Measurements from ENCODE around the gene XPC. TPM values are rescaled to one million over a fixed set of nuclear protein-coding genes. Genes with fewer than 3 reads are reported as not detected.

Gene XPC
- total and polyA plus RNA-seq, 5 donors from 2014 or later = 31.3 to 75.5 (median 41.0) TPM

- no peaks in the 10 kb centered on the region for H3K9me3 ChIP-seq (ENCODE audit: control insufficient read depth in 2 of 2, low read length in 2 of 2)
- no peaks in the 10 kb centered on the region for H3K4me1 ChIP-seq (ENCODE audit: control insufficient read depth, insufficient read depth, low read length, poor library complexity, severe bottlenecking)
- no peaks in the 10 kb centered on the region for H3K27me3 ChIP-seq (ENCODE audit: control insufficient read depth, insufficient read depth, low read length)
- Mint-ChIP-seq H3K36me3 (peaks cover 30% of the 10 kb centered on the region), H3K27ac (peak overlapping the region in 1 of 3 donors; percentile 53), H3K27me3 (no peaks in the 10 kb centered on the region), H3K9me3 (no peaks in the 10 kb centered on the region), H3K4me1 (peaks cover 4 to 5% (median 5%) of the 10 kb centered on the region in 4 donors), H3K4me3 (no peak overlapping the region)
- ATAC-seq (ENCODE audit: low read depth in 2 of 2) (no peak), DNase-seq (no peak)
- H3K36me3 ChIP-seq (ENCODE audit: control insufficient read depth, insufficient read depth, low read length) = peaks cover 33% of the 10 kb centered on the region
- H3K4me3 ChIP-seq (ENCODE audit: low read depth, low read length) = no peak overlapping the region
- no peak overlapping the region for H3K27ac ChIP-seq (ENCODE audit: insufficient read depth, low read length, poor library complexity, severe bottlenecking)
Measured at GRCh38 chr3:14199641-14200040, 21.2 kb upstream of the XPC start.

- no peaks in the 10 kb centered on the region for H3K9me3 ChIP-seq (ENCODE audit: control insufficient read depth in 2 of 2, low read length in 2 of 2)
- ATAC-seq (ENCODE audit: low read depth in 2 of 2) (no peak), DNase-seq (no peak)
- Mint-ChIP-seq H3K4me3 (no peak overlapping the region), H3K27ac (no peak overlapping the region), H3K9me3 (peaks cover 0 to 6% (median 0%) of the 10 kb centered on the region in 7 donors), H3K36me3 (peaks cover 42% of the 10 kb centered on the region), H3K27me3 (no peaks in the 10 kb centered on the region), H3K4me1 (peaks cover 18 to 37% (median 29%) of the 10 kb centered on the region in 4 donors)
- no peak overlapping the region for H3K4me3 ChIP-seq (ENCODE audit: low read depth, low read length)
- no peak overlapping the region for H3K27ac ChIP-seq (ENCODE audit: insufficient read depth, low read length, poor library complexity, severe bottlenecking)
- peaks cover 33% of the 10 kb centered on the region for H3K36me3 ChIP-seq (ENCODE audit: control insufficient read depth, insufficient read depth, low read length)
- H3K27me3 ChIP-seq (ENCODE audit: control insufficient read depth, insufficient read depth, low read length) = no peaks in the 10 kb centered on the region
- no peaks in the 10 kb centered on the region for H3K4me1 ChIP-seq (ENCODE audit: control insufficient read depth, insufficient read depth, low read length, poor library complexity, severe bottlenecking)
Measured at GRCh38 chr3:14194865-14195264, 16.5 kb upstream of the XPC start.

GRCh38 chr3:14188041-14188754 is 9.8 kb upstream of the XPC start:
- Mint-ChIP-seq H3K27me3 (no peaks in the 10 kb centered on the region), H3K4me1 (peaks cover 27 to 72% (median 53%) of the 10 kb centered on the region in 4 donors), H3K4me3 (peak overlapping the region in 1 of 4 donors; percentile 6), H3K36me3 (peaks cover 53% of the 10 kb centered on the region), H3K27ac (peak overlapping the region in 2 of 3 donors; percentile 29 to 31), H3K9me3 (peaks cover 0 to 6% (median 0%) of the 10 kb centered on the region in 7 donors)
- ATAC-seq (ENCODE audit: low read depth in 2 of 2) (no peak), DNase-seq (peak in 1 of 3 donors; percentile 22)
- no peak overlapping the region for H3K4me3 ChIP-seq (ENCODE audit: low read depth, low read length)
- no peaks in the 10 kb centered on the region for H3K4me1 ChIP-seq (ENCODE audit: control insufficient read depth, insufficient read depth, low read length, poor library complexity, severe bottlenecking)
- H3K9me3 ChIP-seq (ENCODE audit: control insufficient read depth in 2 of 2, low read length in 2 of 2) = no peaks in the 10 kb centered on the region
- no peaks in the 10 kb centered on the region for H3K27me3 ChIP-seq (ENCODE audit: control insufficient read depth, insufficient read depth, low read length)
- peaks cover 34% of the 10 kb centered on the region for H3K36me3 ChIP-seq (ENCODE audit: control insufficient read depth, insufficient read depth, low read length)
- no peak overlapping the region for H3K27ac ChIP-seq (ENCODE audit: insufficient read depth, low read length, poor library complexity, severe bottlenecking)

GRCh38 chr3:14186854-14187458 is 8.6 kb upstream of the XPC start:
- no peaks in the 10 kb centered on the region for H3K27me3 Mint-ChIP-seq
- Histone ChIP-seq H3K36me3 (ENCODE audit: control insufficient read depth, insufficient read depth, low read length) (peaks cover 46% of the 10 kb centered on the region), H3K4me1 (ENCODE audit: control insufficient read depth, insufficient read depth, low read length, poor library complexity, severe bottlenecking) (no peaks in the 10 kb centered on the region), H3K4me3 (ENCODE audit: low read depth, low read length) (no peak overlapping the region), H3K9me3 (ENCODE audit: control insufficient read depth in 2 of 2, low read length in 2 of 2) (no peaks in the 10 kb centered on the region), H3K27me3 (ENCODE audit: control insufficient read depth, insufficient read depth, low read length) (no peaks in the 10 kb centered on the region), H3K27ac (ENCODE audit: insufficient read depth, low read length, poor library complexity, severe bottlenecking) (no peak overlapping the region)
- H3K36me3 Mint-ChIP-seq = peaks cover 62% of the 10 kb centered on the region
- no peak for DNase-seq
- no peak for ATAC-seq (ENCODE audit: low read depth in 2 of 2)
- H3K9me3 Mint-ChIP-seq = peaks cover 0 to 6% (median 0%) of the 10 kb centered on the region in 7 donors
- peak overlapping the region in 1 of 3 donors; percentile 67 for H3K27ac Mint-ChIP-seq
- no peak overlapping the region for H3K4me3 Mint-ChIP-seq
- peaks cover 36 to 71% (median 55%) of the 10 kb centered on the region in 4 donors for H3K4me1 Mint-ChIP-seq

- Histone ChIP-seq H3K4me3 (ENCODE audit: low read depth, low read length) (no peak overlapping the region), H3K36me3 (ENCODE audit: control insufficient read depth, insufficient read depth, low read length) (peaks cover 54% of the 10 kb centered on the region), H3K9me3 (ENCODE audit: control insufficient read depth in 2 of 2, low read length in 2 of 2) (no peaks in the 10 kb centered on the region), H3K4me1 (ENCODE audit: control insufficient read depth, insufficient read depth, low read length, poor library complexity, severe bottlenecking) (peaks cover 8% of the 10 kb centered on the region), H3K27me3 (ENCODE audit: control insufficient read depth, insufficient read depth, low read length) (no peaks in the 10 kb centered on the region), H3K27ac (ENCODE audit: insufficient read depth, low read length, poor library complexity, severe bottlenecking) (no peak overlapping the region)
- no peak for ATAC-seq (ENCODE audit: low read depth in 2 of 2)
- no peak for DNase-seq
- Mint-ChIP-seq H3K9me3 (no peaks in the 10 kb centered on the region), H3K27ac (peak overlapping the region in 1 of 3 donors; percentile 60), H3K4me1 (peaks cover 28 to 64% (median 43%) of the 10 kb centered on the region in 4 donors), H3K36me3 (peaks cover 39% of the 10 kb centered on the region), H3K4me3 (peak overlapping the region in 1 of 4 donors; percentile 22), H3K27me3 (no peaks in the 10 kb centered on the region)
Measured at GRCh38 chr3:14183015-14183577, 4.7 kb upstream of the XPC start.

GRCh38 chr3:14181253-14181652 is 2.9 kb upstream of the XPC start:
- no peaks in the 10 kb centered on the region for H3K27me3 ChIP-seq (ENCODE audit: control insufficient read depth, insufficient read depth, low read length)
- ATAC-seq (ENCODE audit: low read depth in 2 of 2) (no peak), DNase-seq (no peak)
- H3K4me1 ChIP-seq (ENCODE audit: control insufficient read depth, insufficient read depth, low read length, poor library complexity, severe bottlenecking) = peaks cover 25% of the 10 kb centered on the region
- H3K9me3 ChIP-seq (ENCODE audit: control insufficient read depth in 2 of 2, low read length in 2 of 2) = no peaks in the 10 kb centered on the region
- no peak overlapping the region for H3K27ac ChIP-seq (ENCODE audit: insufficient read depth, low read length, poor library complexity, severe bottlenecking)
- H3K27ac Mint-ChIP-seq = no peak overlapping the region
- H3K4me1 Mint-ChIP-seq = peaks cover 31 to 69% (median 50%) of the 10 kb centered on the region in 4 donors
- H3K4me3 Mint-ChIP-seq = peak overlapping the region in 1 of 4 donors; percentile 27
- no peaks in the 10 kb centered on the region for H3K27me3 Mint-ChIP-seq
- peaks cover 28% of the 10 kb centered on the region for H3K36me3 Mint-ChIP-seq
- H3K4me3 ChIP-seq (ENCODE audit: low read depth, low read length) = no peak overlapping the region
- H3K9me3 Mint-ChIP-seq = no peaks in the 10 kb centered on the region
- peaks cover 39% of the 10 kb centered on the region for H3K36me3 ChIP-seq (ENCODE audit: control insufficient read depth, insufficient read depth, low read length)

GRCh38 chr3:14179795-14180194 is 1.4 kb upstream of the XPC start:
- Mint-ChIP-seq H3K9me3 (no peaks in the 10 kb centered on the region), H3K4me1 (peaks cover 42 to 80% (median 62%) of the 10 kb centered on the region in 4 donors), H3K27me3 (no peaks in the 10 kb centered on the region), H3K27ac (peak overlapping the region; percentile 86 to 100 (median 99)), H3K36me3 (peaks cover 24% of the 10 kb centered on the region), H3K4me3 (peak overlapping the region; percentile 95 to 99 (median 97))
- peaks cover 29% of the 10 kb centered on the region for H3K36me3 ChIP-seq (ENCODE audit: control insufficient read depth, insufficient read depth, low read length)
- no peaks in the 10 kb centered on the region for H3K9me3 ChIP-seq (ENCODE audit: control insufficient read depth in 2 of 2, low read length in 2 of 2)
- DNase-seq (no peak), ATAC-seq (ENCODE audit: low read depth in 2 of 2) (no peak)
- H3K27me3 ChIP-seq (ENCODE audit: control insufficient read depth, insufficient read depth, low read length) = no peaks in the 10 kb centered on the region
- H3K27ac ChIP-seq (ENCODE audit: insufficient read depth, low read length, poor library complexity, severe bottlenecking) = no peak overlapping the region
- peak overlapping the region; percentile 99 for H3K4me3 ChIP-seq (ENCODE audit: low read depth, low read length)
- peaks cover 39% of the 10 kb centered on the region for H3K4me1 ChIP-seq (ENCODE audit: control insufficient read depth, insufficient read depth, low read length, poor library complexity, severe bottlenecking)
